GM19395 (cell line): ENCODE results near the gene ZNF662.
A peak's percentile ranks its signal among the peaks of the same experiment; 100 is the strongest.
"Not testable (repeated sequence)": the region's sequence is repeated elsewhere in the genome, so short reads cannot be mapped to it uniquely, and the experiment has no call there.

Experiments used
- ATAC-seq: cut with Tn5 transposase; IDR thresholded peaks from one replicate; pipeline ENCODE4 v1.9.1; 2021; ENCODE audit warnings: mild to moderate bottlenecking, moderate library complexity; ENCODE audit not compliant: unreplicated experiment

Gene ZNF662

GRCh38 chr3:42906070-42906847 lies at the start of gene ZNF662:
Gene ZNF662, plus strand, starts transcription at chr3:42906142. Its CDS starts 1,973 bp downstream, at chr3:42908115.
- ATAC-seq = no peak

GRCh38 chr3:42856544-42856943 lies 49.4 kb upstream of the ZNF662 start:
- no peak for ATAC-seq

GRCh38 chr3:42864321-42864950 lies 41.5 kb upstream of the ZNF662 start:
- ATAC-seq = no peak

DNA sequence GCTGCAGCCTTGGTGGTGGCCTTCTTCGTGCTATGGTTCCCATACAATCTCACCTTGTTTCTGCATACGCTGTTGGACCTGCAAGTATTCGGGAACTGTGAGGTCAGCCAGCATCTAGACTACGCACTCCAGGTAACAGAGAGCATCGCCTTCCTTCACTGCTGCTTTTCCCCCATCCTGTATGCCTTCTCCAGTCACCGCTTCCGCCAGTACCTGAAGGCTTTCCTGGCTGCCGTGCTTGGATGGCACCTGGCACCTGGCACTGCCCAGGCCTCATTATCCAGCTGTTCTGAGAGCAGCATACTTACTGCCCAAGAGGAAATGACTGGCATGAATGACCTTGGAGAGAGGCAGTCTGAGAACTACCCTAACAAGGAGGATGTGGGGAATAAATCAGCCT lies 40.7 kb upstream of the ZNF662 start:
- ATAC-seq = no peak

DNA sequence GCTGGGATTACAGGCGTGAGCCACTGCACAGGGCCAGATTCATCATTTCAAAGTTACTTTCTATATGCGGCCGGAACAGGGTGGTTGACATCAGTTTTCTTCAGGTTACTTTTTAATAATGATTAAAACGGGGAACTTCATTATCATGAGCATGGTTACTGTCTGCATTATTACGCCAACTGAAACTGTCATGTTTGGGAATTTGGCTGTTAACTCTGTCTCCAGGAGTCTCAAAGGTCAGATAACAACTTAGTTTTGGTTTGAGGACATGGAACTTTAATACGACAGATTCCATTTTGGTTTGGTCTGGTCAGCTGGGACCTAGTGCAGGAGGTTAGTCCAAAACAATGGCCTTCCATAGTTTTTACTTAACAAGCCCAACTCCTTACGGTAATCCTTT lies 38.8 kb upstream of the ZNF662 start:
- ATAC-seq = no peak

- ATAC-seq = no peak
Measured at GRCh38 chr3:42868841-42869240, 37.1 kb upstream of the ZNF662 start.

- ATAC-seq = no peak
Measured at GRCh38 chr3:42871592-42872196, 34.2 kb upstream of the ZNF662 start.

DNA sequence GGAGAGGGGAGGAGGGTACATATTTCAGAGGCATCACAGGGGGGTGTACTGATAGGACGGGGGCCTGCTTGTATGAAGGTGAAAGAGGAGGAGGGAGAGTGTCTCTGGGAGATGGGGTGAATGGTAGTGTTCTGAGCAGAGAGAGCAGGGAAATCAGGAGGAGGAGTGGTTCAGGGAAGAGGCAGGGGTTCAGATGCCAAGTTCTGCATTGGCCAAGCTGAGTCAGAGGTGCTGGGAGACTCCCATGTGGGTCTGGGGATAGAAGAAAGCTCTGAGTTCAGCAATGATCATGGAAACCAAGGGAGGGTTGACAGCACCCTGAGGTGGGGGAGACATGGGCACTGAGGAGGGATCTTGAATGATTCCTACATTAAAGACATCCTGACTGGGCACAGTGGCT lies 33.2 kb upstream of the ZNF662 start:
- ATAC-seq = no peak

DNA sequence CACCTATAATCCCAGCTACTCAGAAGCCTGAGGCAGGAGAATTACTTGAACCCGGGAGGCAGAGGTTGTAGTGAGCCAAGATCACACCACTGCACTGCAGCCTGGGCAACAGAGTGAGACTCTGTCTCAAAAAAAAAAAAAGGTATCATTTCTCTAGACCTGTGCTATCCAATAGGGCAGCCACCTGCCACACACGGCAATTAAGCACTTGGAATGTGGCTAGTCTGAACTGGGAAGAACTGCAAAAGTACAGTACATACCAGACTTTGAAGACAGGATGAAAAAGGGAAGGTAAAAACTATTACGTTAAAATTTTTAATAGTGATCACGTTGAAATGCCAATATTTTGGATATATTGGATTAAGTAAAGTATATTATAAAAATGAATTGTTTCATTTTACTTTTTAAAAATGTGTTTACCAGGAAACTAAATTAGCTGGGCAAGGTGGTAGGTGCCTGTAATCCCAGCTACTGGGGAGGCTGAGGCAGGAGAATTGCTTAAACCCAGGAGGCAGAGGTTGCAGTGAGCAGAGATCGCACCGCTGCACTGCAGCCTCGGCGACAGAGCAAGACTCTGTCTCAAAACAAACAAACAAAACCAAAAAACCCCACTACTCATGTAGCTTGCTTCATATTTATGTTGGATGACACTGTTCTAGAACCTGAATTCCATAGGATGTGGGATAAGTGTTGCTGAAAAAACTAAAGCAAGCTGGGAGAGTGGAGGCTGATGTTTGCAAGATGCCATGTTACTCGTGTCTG lies 32.5 kb upstream of the ZNF662 start:
- no peak for ATAC-seq

GRCh38 chr3:42874749-42875148 lies 31.2 kb upstream of the ZNF662 start:
- ATAC-seq = no peak

- no peak for ATAC-seq
Measured at GRCh38 chr3:42875325-42876151, 30.4 kb upstream of the ZNF662 start, which contains the start of gene CYP8B1. Gene CYP8B1, minus strand, starts transcription at chr3:42875879. Its CDS starts 63 bp downstream, at chr3:42875816.

GRCh38 chr3:42876401-42876800 lies 29.5 kb upstream of the ZNF662 start:
- no peak for ATAC-seq

DNA sequence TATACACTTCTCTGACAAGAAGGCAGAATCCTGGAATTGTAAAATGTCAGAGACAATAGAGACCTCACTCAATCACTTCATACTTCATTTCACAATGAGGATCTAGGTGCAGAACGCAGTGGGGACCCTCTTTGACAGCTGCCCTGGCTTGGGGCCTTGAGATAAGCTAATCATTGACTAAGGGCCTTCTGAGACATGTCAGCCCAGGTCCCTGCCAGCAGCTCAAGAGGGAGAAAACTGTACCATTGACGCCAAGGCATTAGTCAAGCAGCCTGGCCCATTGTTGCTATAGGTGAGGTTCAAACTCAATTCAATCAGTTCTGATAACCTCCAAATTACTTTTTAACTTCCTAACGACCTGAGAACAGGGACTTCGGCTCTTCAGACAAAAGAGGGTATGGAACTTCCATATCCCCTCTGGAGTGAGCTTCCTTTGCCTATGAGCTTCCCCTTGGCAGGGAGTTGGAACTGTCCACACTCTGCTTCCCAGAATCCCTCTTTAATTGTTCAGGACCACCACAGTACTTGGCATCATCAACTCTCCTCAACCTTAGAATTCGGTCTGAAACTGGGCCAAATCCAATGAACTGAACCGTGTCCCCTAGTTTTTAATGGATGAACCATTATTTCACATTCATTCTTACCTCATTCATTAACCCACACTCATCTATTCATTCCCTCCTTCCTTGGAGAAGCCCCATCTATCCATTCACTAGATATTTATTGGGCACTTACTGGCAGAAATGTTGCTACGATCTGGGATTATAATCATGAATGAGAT lies 28.8 kb upstream of the ZNF662 start:
- no peak for ATAC-seq

DNA sequence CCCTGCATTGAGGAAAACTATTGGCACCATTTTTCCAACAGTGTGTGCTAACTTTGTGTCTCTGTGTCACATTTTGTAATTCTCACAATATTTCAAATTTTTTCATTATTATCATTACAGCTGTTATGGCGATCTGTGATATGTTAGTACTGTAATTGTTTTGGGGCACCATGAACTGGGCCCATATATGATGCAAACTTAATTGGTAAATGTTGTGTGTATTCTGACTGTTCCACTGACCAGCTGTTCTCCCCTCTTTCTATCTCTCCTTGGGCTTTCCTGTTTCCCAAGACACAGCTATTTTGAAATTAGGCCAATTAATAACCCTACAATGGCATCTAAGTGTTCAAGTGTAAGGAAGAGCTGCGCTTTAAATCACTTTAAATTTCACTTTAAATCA lies 28.1 kb upstream of the ZNF662 start:
- no peak for ATAC-seq

GRCh38 chr3:42880183-42880582 lies 25.8 kb upstream of the ZNF662 start:
- no peak for ATAC-seq

- peak; percentile 99 for ATAC-seq
Measured at GRCh38 chr3:42880601-42881451, 25.1 kb upstream of the ZNF662 start.

DNA sequence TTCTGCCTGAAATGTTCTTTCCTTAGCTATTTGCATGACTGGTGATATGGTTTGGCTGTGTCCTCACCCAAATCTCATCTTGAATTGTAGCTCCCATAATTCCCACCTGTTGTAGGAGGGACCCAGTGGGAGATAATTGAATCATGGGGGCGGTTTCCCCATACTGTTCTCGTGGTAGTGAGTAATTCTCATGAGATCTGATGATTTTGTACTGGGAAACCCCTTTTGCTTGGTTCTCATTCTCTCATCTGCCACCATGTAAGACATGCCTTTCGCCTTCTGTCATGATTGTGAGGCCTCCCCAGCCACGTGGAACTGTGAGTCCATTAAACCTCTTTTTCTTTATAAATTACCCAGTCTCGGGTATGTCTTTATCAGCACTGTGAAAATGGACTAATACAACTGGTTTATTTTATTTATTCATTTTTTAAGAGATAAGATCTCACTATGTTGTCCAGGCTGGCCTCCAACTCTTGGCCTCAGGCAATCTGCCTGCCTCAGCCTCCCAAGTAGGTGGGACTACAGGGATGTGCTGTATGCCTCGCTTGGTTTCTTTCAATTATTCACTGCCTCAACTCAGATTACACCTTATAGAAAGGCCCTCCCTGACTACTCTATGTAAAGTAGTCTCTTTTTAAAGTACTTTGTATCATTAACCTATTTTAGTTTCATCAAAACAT lies 22.6 kb upstream of the ZNF662 start:
- not testable (repeated sequence) for ATAC-seq

DNA sequence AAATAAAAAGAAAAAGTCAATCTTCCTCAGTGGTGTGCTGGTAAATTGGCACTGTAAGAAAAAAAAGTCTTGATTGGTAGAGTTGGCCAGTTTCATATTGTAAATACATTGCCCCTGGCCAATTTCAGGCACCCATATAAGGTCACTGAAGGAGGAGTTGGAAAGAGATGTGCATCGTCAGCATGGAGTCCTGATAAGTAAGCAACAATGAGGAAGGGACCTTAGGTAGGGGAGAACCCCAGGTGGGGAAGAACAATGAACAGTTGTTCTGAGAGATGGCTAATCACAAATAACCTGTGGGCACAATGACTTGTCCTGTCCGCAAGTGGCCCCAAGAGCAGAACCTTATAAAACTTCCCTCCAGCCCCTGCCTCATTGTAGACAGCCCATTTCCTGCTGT lies 21.6 kb upstream of the ZNF662 start:
- no peak for ATAC-seq
